PC-9 (cell line): ENCODE results near the gene C11orf42. TPM values are rescaled to one million over a fixed set of nuclear protein-coding genes. Genes with fewer than 3 reads are reported as not detected.
"Not testable (repeated sequence)": the region's sequence is repeated elsewhere in the genome, so short reads cannot be mapped to it uniquely, and the experiment has no call there.

Experiments used
- BruUV-seq: library from RNA; stranded (reverse); fragments of 400-500 nt; replicated peaks from 2 replicates; lab custom pipeline; 2021; lab: Mats Ljungman, UMichigan
- CTCF ChIA-PET: fragments of 300-600 bp; sonication (Branson Sonifier 250); formaldehyde crosslinking; loops from one replicate; lab custom pipeline; 2022; ENCODE audit warnings: antibody characterized with exemption; lab: Charles Lee
- POLR2A ChIA-PET: fragments of 300-600 bp; sonication (Branson Sonifier 250); formaldehyde crosslinking; loops from one replicate; lab custom pipeline; 2022; ENCODE audit warnings: antibody characterized with exemption; ENCODE audit not compliant: unreplicated experiment; lab: Charles Lee
- DNase-seq, 2 experiments: peaks; one replicate each; pipeline versions ENCODE4 v3.0.0 to v3.0.0-alpha.2; 2015 to 2022; ENCODE audit warnings: mixed read lengths in 1 of 2
- H2AFZ ChIP-seq: fragments of 200-600 bp; sonication (generic); 2 replicates; pipeline ENCODE4 v1.8.1; 2017; ENCODE audit warnings: antibody characterized with exemption
- H3F3A ChIP-seq: fragments of 200-600 bp; sonication (generic); 2 replicates; pipeline ENCODE4 v1.8.1; 2017; ENCODE audit warnings: antibody characterized with exemption, mild to moderate bottlenecking, low read depth; ENCODE audit not compliant: insufficient read depth
- H3K27ac ChIP-seq: fragments of 200-600 bp; sonication (generic); 2 replicates; pipeline ENCODE4 v1.6.1; 2016; ENCODE audit warnings: mixed run types
- H3K27me3 ChIP-seq: fragments of 200-600 bp; sonication (generic); 2 replicates; pipeline ENCODE4 v1.6.1; 2016; ENCODE audit warnings: low read depth, mixed run types; ENCODE audit not compliant: insufficient read depth
- H3K36me3 ChIP-seq: fragments of 200-600 bp; sonication (generic); 2 replicates; pipeline ENCODE4 v1.6.1; 2016; ENCODE audit warnings: low read depth, mixed run types
- H3K4me1 ChIP-seq: fragments of 200-600 bp; sonication (generic); replicated peaks from 2 replicates; pipeline ENCODE4 v1.6.1; 2016; ENCODE audit warnings: mixed run types; ENCODE audit not compliant: insufficient read depth
- H3K4me2 ChIP-seq: fragments of 200-600 bp; sonication (generic); 2 replicates; pipeline ENCODE4 v1.6.1; 2017; ENCODE audit warnings: mixed run types
- H3K4me3 ChIP-seq: fragments of 200-600 bp; sonication (generic); 2 replicates; pipeline ENCODE4 v1.6.1; 2016; ENCODE audit warnings: mixed run types
- H3K79me2 ChIP-seq: fragments of 200-600 bp; sonication (generic); 2 replicates; pipeline ENCODE4 v1.6.1; 2017; ENCODE audit warnings: low read depth, mixed run types
- H3K9me2 ChIP-seq: fragments of 200-600 bp; sonication (generic); 2 replicates; pipeline ENCODE4 v1.8.1; 2017; ENCODE audit warnings: mild to moderate bottlenecking; ENCODE audit not compliant: insufficient read depth
- H3K9me3 ChIP-seq: fragments of 200-600 bp; sonication (generic); 2 replicates; pipeline ENCODE4 v1.8.1; 2016; ENCODE audit warnings: low read depth; ENCODE audit not compliant: insufficient read depth
- H4K20me1 ChIP-seq: fragments of 200-600 bp; sonication (generic); 2 replicates; pipeline ENCODE4 v1.8.1; 2017; ENCODE audit not compliant: insufficient read depth
- EZH2 ChIP-seq: fragments of 200-600 bp; sonication (generic); IDR thresholded peaks from 2 replicates; pipeline ENCODE4 v1.8.0; 2017; ENCODE audit warnings: antibody characterized with exemption, low read depth
- intact Hi-C: fragments of 100-400 bp; cut with micrococcal nuclease; formaldehyde crosslinking; loops from one replicate; pipeline ENCODE4 v1.10.0; 2022; ENCODE audit not compliant: unreplicated experiment
- total RNA-seq: library from RNA; stranded (reverse); gene quantifications from 2 replicates; pipeline ENCODE4 v1.2.3, GENCODE V29; 2021
- TF ChIP-seq, protein P1 (sequence below): fragments of 200-600 bp; sonication (generic); conservative IDR thresholded peaks from 2 replicates; pipeline ENCODE4 v1.6.1; 2017; ENCODE audit warnings: mixed run types, antibody characterized with exemption, mild to moderate bottlenecking, moderate library complexity

The C11orf42 gene
- total RNA-seq, 1 experiment from 2014 or later = not detected

DNA sequence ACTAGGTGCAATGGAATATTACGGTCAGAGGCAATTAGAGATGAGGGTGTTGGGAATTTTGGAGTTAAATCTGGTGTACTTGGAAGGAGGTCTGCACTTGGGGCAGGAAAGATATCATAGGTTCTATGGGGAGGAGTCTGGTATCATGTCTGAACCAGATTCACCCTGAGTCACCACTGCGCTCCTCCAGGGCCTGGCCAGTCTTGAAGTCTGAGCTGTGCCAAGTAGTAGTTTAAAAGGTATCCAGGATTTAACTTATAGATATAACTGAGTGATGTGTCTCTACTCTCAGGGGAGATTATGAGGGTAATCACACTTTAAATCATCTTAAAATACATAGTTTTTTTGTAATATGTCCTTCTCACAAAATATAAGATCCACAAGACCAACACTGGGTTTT lies 40.2 kb downstream of the C11orf42 start:
- H4K20me1 ChIP-seq = no peaks in the 10 kb centered on the region
- CTCF ChIA-PET = no interaction called here
- H3K79me2 ChIP-seq = no peaks in the 10 kb centered on the region
- no peak for DNase-seq
- no peaks in the 10 kb centered on the region for H3K9me3 ChIP-seq
- H3K4me3 ChIP-seq = no peak overlapping the region
- H3K27me3 ChIP-seq = no peaks in the 10 kb centered on the region
- no peaks in the 10 kb centered on the region for H3K9me2 ChIP-seq
- no peak overlapping the region for H3K4me2 ChIP-seq
- H3K27ac ChIP-seq = no peak overlapping the region
- BruUV-seq = no TSS peak
- POLR2A ChIA-PET = no interaction called here
- intact Hi-C loops = no loop called here
- no peak overlapping the region for H2AFZ ChIP-seq
- no peaks in the 10 kb centered on the region for H3F3A ChIP-seq
- TF ChIP-seq, protein P1, sequence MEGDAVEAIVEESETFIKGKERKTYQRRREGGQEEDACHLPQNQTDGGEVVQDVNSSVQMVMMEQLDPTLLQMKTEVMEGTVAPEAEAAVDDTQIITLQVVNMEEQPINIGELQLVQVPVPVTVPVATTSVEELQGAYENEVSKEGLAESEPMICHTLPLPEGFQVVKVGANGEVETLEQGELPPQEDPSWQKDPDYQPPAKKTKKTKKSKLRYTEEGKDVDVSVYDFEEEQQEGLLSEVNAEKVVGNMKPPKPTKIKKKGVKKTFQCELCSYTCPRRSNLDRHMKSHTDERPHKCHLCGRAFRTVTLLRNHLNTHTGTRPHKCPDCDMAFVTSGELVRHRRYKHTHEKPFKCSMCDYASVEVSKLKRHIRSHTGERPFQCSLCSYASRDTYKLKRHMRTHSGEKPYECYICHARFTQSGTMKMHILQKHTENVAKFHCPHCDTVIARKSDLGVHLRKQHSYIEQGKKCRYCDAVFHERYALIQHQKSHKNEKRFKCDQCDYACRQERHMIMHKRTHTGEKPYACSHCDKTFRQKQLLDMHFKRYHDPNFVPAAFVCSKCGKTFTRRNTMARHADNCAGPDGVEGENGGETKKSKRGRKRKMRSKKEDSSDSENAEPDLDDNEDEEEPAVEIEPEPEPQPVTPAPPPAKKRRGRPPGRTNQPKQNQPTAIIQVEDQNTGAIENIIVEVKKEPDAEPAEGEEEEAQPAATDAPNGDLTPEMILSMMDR = no peak
- TF ChIP-seq EZH2 = no peak
- no peaks in the 10 kb centered on the region for H3K4me1 ChIP-seq
- no peaks in the 10 kb centered on the region for H3K36me3 ChIP-seq

DNA sequence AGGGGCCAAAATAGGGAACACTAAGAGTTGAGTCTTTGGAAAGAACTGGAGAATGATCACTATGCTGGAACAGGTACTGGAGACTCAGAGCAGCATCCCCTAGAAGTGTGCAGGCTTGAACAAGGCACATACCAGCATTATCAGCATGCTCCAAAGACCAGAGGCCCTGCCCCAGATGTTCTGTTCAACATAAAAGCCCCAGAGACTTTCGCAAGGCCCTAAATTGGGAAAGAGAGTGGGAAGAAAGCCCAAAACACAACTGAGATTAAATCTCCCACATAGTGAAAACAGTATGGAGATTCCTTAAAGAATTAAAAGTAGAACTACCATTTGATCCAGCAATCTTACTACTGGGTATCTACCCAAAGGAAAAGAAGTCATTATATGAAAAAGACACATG lies 42.9 kb downstream of the C11orf42 start:
- Histone ChIP-seq H3K79me2 (no peaks in the 10 kb centered on the region), H2AFZ (no peak overlapping the region), H4K20me1 (no peaks in the 10 kb centered on the region), H3K4me3 (no peak overlapping the region), H3K27ac (no peak overlapping the region), H3F3A (no peaks in the 10 kb centered on the region), H3K27me3 (no peaks in the 10 kb centered on the region), H3K9me3 (no peaks in the 10 kb centered on the region), H3K4me1 (no peaks in the 10 kb centered on the region), H3K4me2 (no peak overlapping the region), H3K9me2 (no peaks in the 10 kb centered on the region), H3K36me3 (no peaks in the 10 kb centered on the region)
- intact Hi-C loops = no loop called here
- BruUV-seq = no TSS peak
- no peak for DNase-seq
- ChIA-PET CTCF (no interaction called here), POLR2A (no interaction called here)
- TF ChIP-seq, protein P1 = no peak
- no peak for TF ChIP-seq EZH2

DNA sequence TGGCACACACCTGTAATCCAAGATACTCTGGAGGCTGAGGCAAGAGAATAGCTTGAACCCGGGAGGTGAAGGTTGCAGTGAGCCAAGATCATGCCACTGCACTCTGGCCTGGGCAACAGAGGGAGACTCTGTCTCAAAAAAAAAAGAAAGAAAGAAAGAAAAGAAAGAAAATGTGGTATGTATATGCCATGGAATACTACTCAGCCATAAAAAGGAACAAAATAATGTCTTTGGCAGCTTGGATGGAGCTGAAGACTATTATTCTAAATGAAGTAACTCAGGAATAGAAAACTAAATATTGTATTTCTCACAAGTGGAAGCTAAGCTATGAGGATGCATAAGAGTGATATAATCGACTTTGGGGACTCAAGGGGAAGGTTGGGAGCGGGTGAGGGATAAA lies 43.5 kb downstream of the C11orf42 start:
- H3K79me2 ChIP-seq, H3K4me1 ChIP-seq, H3K4me3 ChIP-seq, H2AFZ ChIP-seq, H3K4me2 ChIP-seq, DNase-seq, BruUV-seq, H4K20me1 ChIP-seq, H3K36me3 ChIP-seq, H3K9me2 ChIP-seq, H3K27ac ChIP-seq, H3F3A ChIP-seq, H3K27me3 ChIP-seq, intact Hi-C loops, POLR2A ChIA-PET, H3K9me3 ChIP-seq, CTCF ChIA-PET: not testable (repeated sequence)
